HG03378 (cell line): ENCODE results near the gene MCEMP1.

Experiments used
- ATAC-seq: cut with Tn5 transposase; IDR thresholded peaks from one replicate; pipeline ENCODE4 v1.9.1; 2021; ENCODE audit warnings: mild to moderate bottlenecking, moderate library complexity; ENCODE audit not compliant: unreplicated experiment

The MCEMP1 gene

DNA sequence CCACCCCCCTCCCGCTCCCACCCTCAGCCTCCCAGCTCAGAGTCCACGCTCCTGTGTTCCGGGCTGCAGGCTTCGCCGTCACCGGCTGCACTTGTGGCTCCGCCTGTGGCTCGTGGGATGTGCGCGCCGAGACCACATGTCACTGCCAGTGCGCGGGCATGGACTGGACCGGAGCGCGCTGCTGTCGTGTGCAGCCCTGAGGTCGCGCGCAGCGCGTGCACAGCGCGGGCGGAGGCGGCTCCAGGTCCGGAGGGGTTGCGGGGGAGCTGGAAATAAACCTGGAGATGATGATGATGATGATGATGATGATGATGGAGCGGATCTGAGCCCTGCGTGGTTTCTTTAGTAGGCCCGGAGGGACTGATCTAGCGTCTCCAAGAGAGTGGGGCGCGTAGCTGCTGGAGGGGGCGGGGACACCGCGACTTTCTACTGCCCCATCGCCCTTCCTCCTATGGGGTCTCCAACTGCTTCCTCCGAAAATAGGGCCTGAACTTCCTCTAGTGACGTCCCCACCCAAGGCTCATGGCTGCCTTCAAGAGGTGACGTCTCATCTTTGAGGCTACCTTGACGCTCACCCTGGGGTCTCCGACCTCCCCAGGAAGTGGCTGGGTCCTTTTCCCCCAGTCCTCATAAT, 6.6 kb upstream of the MCEMP1 start:
- ATAC-seq: no peak

DNA sequence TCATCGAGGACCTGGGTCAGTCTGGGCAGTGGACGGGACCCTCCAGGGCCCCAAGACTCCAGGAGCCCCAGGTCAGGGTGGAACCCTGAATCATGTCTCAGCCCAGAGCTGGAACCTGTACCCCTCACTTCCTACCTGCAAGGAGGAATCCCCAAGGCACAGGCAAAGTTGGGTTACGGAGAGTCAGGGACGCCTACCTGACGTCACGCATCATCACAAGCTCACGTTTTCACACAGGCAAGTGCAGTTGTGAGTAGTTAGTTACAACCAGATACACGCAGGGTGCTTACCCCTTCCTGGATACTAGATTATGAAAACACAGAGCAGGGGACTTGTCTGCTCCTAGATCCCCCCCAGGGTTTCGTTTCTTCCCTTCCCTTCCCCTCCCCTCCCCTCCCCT, 6.1 kb upstream of the MCEMP1 start:
- no peak for ATAC-seq

DNA sequence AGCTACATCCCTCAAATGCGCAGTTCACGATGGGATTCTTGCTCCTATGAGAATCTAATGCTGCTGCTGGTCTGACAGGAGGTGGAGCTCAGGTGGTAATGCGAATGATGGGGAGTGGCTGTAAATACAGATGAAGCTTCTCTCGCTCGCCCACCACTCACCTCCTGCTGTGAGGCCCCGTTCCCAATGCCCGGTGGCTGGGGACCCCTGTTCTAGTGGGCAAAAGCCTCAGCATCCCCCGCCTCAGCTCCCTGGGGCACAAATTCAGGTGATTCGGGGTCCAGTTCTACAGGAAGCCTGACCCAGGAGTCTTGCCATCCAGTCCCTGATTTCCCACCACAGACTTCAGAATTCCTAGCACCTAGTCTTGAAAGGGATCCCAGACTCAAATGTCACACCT, 4.4 kb upstream of the MCEMP1 start:
- no peak for ATAC-seq

DNA sequence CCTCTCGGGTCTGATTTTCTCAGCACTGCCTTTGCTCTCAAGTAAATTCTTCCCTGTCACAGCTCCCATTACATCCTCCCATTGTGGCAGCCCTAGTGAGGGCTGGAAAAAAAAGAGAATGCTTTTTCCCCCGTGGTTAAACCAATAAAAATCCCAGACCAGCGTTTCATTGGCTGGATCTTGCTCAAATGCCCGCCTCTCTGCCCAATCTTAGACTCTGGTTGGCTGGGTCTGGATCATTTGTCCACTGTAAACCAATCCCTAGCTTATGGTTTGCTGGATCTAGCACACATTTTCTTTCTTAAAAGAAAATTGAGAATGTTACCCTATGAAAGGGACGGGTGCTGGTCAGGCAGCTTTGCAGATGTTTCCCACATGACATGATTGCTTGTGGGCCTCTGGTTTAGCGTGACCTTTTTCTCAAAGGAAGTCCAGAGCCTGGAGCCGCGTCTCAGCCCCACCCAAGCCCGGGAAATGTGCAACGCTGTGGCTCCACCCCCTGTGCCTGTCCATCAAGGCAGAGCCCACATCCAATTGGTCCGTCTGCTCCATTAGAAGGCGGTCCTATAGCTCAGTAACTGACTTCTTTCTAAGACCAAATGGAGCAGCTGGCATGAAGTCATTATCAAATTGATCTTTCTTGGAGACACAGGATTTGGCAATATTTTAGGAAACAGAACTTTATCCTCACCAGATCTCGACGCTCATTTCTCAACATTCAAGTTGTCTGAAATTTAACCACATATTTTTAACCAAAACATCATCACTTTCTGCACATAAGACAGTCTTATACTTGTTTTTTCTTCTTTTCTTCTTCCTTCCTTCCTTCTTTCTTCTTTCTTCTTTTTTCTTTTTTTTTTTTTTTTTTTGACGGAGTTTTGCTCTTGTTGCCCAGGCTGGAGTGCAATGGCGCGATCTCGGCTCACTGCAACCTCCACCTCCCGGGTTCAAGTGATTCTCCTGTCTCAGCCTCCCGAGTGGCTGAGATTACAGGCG, 2.6 kb upstream of the MCEMP1 start:
- no peak for ATAC-seq

DNA sequence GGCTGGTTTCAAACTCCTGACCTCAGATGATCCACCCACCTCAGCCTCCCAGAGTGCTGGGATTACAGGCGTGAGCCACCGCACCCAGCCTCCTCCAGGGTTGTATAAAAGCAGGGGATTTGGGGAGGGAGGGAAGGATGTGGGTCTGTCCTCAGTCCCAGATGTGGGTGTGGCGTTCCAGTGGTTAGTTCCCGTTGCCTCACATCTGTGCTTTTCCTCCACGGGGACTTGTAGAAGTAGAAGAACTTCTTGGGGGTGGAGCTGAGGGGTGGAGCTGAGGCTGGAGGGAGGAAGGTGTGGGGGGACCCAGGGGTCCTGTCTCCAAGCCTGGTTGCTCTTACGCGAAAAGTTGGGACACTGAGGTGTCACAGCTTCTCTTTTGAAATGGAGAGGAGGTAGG, 514 bp upstream of the MCEMP1 start:
- ATAC-seq: no peak

DNA sequence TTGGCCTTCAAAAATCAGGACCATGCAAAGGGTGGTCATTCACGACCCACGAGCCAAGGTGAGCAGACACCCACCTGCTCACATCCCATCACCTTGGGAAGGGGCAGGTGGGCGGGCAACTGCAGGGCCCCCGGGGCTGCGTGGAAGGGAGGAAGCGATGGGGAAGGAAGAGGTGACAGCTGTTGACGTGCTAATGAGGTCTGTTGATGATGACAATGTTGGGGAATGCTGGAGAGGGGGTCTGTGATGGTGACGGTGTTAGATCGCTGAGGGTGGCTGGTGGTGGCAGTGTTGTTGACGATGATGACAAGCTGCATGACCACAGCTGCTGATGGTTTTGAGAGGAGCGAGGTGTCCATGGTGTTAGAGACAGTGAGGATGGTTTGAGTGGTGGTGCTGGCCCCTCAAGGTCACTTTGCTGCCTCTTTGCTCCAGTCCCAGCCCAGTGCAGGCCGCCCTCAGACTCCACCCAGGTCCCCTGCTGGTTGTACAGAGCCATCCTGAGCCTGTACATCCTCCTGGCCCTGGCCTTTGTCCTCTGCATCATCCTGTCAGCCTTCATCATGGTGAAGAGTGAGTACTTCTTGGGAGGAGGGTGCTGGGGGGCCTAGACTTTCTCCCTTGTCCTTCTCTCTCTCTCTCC, 900 bp downstream of the MCEMP1 start:
- ATAC-seq: no peak

DNA sequence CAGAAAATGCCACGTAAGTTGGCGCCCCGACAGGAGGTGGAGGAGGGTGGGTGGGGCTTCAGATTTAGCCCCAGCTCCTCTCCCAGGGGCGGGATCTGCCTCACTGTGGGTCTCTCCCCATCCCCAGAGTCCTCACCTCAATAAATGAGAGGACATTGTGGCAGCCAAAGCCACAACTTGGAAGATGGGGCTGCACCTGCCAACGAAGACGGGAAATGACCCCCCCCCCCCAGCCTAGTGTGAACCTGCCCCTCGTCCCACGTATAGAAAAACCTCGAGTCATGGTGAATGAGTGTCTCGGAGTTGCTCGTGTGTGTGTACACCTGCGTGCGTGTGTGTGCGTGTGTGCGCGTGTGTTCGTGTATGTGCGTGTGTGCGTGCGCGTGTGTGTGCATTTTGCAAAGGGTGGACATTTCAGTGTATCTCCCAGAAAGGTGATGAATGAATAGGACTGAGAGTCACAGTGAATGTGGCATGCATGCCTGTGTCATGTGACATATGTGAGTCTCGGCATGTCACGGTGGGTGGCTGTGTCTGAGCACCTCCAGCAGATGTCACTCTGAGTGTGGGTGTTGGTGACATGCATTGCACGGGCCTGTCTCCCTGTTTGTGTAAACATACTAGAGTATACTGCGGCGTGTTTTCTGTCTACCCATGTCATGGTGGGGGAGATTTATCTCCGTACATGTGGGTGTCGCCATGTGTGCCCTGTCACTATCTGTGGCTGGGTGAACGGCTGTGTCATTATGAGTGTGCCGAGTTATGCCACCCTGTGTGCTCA, 2.3 kb downstream of the MCEMP1 start:
- peak; percentile 47 for ATAC-seq

DNA sequence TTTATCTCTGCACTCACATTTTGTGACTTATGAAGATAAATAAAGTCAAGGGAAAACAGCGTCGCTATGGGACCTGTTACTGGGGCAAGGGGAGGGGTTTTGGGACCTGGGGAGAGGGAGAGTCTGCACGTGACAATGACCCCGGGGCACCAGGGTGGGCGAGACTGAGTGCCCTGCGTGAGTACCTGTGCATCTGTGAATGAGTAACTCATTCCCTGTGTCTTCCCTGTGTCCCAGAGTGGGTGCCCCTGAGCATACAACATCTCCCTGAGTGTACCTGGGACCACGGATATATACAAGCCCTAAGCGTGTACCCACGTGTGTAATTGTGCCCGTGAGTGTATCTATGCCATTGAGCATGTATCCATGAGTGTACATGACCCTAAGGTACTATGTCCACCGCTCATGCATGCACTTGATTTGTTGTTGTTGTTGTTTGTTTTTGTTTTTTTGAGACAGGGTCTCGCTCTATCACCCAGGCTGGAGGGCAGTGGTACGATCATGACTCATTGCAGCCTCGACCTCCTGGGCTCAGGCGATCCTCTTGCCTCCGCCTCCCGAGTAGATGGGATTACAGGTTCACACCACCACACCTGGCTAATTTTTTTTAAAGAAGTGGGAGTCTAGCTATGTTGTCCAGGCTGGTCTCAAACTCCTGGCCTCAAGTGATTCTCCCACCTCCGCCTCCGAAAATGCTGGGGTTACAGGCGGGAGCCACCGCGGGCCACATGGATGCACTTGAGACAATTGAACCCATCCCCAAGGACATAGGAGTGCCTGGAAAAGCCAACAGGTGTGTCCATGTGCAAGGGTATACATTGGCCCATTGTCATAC, 3.1 kb downstream of the MCEMP1 start:
- no peak for ATAC-seq

DNA sequence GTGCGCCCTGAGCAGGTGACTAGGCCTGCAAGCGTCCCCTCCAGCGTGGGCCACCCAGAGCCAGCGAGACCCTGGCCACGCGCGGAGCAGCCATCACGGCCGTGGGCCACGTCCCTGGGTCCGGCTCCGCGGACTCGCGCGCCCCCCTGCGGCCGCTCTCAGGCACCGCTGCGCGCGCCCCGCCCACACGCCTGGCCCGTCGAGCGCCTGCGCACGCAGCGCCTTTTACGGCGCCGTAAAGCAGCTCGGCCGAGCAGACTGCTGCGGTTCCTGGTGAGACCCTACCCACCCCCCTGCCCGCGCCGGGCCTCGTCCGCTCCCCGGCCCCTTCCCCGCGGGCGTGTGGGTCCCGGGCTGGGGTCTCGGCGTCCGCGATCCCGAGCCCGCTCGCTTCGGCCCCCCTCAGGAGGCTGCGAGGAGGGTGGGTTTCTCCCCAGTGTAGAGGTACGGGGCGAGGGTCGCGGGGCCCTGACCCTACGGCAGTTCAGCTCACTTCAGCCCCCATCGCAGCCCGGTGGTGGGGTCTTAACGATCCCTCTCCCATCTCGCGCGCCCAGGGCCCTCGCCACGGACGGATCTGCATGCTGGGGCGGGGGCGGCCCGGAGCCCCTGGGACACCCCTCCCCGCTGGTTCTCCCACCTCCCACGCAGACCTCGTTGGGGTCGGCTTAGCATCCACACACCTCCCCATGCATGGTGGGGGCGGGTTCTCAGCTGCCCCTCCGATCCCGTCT, 3.9 kb downstream of the MCEMP1 start, which contains the start of gene TRAPPC5:
Gene TRAPPC5, plus strand, starts transcription at position 228 of the 734 bp plus-strand sequence. CDS start 1,421 bp downstream, outside the sequence.
- no peak for ATAC-seq

DNA sequence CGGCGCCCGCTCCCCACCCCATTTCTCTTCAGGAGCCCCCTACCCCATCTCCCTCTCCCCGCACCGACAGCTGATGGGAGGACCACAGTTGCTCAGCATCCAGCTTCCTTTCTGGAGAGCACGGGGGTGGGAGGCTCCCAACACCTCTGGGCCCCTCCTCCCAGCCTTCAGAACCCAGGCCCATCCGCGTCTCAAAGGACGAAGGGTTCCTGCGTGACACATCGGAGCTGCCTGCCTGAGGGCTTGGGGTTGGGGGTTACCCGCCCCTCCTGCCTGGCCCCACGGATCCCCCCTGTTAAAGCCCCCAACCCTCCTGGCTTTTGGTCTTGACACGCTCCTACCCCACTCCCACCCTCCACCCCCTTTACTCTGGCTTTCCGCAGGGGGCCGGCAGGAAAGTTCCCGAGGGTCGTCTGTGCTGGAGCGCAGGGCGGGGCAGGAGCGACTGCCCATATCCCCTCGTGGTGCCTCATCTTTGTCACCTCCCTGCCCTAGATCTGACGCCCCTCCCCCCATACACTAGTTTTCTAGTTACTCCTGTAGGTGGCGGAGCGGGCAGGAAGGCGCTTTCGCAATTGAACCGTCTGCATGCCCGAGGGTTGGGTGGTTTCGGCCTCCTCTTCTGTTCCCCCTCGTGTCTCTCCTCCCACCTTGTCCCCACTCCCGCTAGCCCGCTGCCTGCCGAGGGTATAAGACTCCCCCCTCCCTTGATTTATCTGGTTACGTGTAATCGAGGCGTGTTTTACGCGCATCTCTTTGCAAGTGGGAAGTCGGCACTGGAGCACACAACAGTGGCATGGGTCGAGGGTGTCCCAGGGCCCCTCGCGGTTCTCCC, 4.7 kb downstream of the MCEMP1 start:
- ATAC-seq: no peak

DNA sequence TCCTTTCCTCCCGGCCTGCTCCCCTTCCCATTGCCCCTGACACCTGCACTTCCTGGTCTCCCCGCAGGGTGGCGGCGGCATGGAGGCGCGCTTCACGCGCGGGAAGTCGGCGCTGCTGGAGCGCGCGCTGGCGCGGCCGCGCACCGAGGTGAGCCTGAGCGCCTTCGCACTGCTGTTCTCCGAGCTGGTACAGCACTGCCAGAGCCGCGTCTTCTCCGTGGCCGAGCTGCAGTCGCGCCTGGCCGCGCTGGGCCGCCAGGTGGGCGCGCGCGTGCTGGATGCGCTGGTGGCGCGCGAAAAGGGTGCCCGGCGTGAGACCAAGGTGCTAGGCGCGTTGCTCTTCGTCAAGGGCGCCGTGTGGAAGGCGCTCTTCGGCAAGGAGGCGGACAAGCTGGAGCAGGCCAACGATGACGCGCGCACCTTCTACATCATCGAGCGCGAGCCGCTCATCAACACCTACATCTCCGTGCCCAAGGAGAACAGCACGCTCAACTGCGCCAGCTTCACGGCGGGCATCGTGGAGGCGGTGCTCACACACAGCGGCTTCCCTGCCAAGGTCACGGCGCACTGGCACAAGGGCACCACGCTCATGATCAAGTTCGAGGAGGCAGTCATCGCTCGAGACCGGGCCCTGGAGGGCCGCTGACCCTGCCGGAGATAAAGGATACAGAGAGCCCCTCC, 5.4 kb downstream of the MCEMP1 start:
- ATAC-seq: no peak

DNA sequence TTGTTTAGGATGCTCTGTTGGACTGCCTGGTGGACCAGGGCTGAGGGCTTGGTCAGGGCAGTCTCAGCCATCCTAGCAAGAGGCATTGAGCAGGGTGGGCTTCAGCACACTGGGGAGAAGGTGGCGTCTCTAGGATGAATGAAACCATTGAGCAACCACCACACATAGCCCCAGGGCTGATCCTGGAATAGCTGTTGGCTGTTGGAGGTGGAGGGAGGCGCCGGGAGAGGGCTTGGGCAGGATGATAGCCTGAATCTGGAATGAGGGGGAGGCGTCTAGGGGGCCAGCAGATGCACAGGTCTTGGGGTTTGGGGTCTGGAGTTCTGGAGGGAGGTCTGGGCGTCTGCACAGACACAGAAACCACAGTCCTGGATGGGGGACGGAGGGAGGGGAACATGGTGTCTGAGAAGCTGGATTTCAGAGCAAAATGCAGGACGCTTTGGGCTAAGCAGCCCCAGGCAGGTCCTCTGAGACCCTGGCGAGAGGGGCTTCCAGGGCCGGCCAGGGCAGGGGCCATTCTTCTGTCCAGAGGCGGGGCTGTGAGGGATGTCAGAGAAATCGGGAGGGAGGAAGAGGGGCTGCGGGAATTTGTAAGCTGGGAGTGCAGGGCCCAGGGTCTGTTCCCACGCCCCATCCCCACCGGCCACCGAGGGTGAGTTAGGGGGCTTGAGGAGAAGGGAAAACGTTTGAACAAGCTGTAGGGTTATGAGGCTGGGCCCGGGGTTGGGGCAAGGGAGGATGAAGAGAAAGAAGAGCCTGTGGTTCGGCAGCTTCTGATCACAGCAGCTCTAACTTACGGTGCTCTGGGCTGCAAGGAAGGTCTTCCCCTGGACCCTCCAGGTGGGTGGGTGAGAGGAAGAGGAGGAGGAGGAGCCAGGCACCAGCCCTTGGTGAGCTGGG, 8.9 kb downstream of the MCEMP1 start:
- ATAC-seq: no peak

DNA sequence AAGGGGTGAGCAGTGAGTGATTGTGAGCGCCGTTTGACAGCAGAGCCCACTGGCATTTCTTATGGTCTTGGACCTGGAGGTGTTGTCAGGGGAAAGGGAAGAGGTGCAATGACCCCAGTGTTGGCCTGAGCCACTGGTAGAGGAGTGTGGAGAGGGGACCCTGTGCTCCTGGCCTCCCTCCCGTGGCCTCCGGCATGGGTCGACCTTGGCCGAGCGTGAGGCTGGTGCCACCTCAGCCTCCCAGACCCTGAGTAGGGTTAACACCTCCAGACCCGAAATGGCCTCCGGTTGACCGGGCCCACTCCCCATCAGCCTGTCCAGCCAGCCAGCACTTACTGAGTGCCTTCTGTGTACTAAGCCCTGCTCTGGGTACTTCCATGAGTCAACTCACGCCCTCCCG, 10.3 kb downstream of the MCEMP1 start:
- no peak for ATAC-seq

DNA sequence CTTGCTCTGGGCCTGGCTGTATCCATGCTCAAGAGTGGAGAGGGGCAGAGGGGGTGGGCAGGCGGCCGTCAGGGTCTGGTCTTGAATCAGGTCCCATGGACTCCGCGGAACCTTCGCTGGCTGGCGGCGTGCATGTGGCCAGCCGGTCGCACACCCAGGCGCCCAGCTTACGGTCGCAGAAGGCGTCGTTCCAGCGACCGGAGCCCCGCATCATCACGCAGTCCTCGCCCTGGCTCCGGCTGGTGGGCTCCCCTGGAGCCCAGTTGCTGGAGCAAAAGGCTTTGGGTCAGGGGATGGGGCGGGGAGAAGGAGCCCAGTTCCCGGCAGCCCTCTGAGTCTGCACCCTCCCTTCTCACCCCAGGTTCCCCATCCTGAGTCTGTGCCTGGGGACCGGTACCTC, 12.3 kb downstream of the MCEMP1 start:
- ATAC-seq: no peak

DNA sequence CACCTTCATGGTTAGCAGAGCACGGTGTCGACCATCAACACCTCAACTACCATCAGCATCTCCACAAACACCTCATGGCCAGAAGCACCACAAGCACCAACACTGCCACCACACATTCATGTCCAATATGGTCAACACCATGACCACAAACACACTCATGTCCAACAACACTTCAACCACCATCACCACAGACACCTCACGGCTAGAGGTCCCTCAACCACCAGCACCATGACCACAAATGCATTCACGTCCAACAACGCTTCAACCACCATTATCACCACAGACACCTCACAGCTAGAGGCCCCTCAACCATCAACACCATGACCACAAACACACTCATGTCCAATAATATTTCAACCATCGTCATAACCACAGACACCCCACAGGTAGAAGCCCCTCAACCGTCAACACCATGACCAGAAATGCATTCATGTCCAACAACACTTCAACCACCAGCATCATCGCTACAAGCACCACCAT, 13.9 kb downstream of the MCEMP1 start:
- no peak for ATAC-seq

DNA sequence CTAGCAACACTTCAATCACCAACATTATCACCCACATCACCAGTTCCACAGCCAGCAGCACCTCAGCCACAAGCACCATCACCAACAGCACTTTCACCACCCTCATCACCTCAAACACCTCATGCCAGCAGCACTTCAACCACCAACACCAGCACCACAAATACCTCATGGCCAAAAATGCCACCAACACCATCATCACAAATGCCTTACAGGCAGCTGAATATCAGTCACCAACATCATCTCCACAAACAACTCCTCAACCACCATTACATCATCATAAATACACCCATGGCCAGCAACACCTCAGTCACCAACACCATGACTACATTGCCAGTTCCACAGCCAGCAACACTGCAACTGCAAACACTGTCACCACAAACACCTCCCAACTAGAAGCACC, 14.6 kb downstream of the MCEMP1 start:
- ATAC-seq: no peak
